GM23338 (cell line): ENCODE results near the gene TAC3. TPM values are rescaled to one million over a fixed set of nuclear protein-coding genes. Genes with fewer than 3 reads are reported as not detected.

ENCODE experiments used
- ATAC-seq: fragments of 200-7000 bp; cut with Tn5 transposase; 3 replicates; pipeline ENCODE4 v1.9.1; 2020
- DNase-seq: peaks from one replicate; pipeline ENCODE4 v3.0.0-alpha.2; 2015; ENCODE audit warnings: low spot score
- H2AFZ ChIP-seq: fragments of 200-600 bp; sonication (generic); 2 replicates; pipeline ENCODE4 v1.8.0; 2016; ENCODE audit warnings: antibody characterized with exemption, mild to moderate bottlenecking, moderate library complexity
- H3F3A ChIP-seq: fragments of 200-600 bp; sonication (generic); replicated peaks from 2 replicates; pipeline ENCODE4 v1.8.0; 2017; ENCODE audit warnings: antibody characterized with exemption, mixed run types, low read depth
- H3K27ac ChIP-seq: fragments of 200-600 bp; sonication (generic); 2 replicates; pipeline ENCODE4 v1.6.1; 2016; ENCODE audit warnings: low read depth
- H3K27me3 ChIP-seq: fragments of 200-600 bp; sonication (generic); 2 replicates; pipeline ENCODE4 v1.8.0; 2016; ENCODE audit warnings: mild to moderate bottlenecking, mixed run types, moderate library complexity; ENCODE audit not compliant: insufficient read depth
- H3K36me3 ChIP-seq: fragments of 200-600 bp; sonication (generic); 2 replicates; pipeline ENCODE4 v1.8.0; 2016; ENCODE audit warnings: mild to moderate bottlenecking; ENCODE audit not compliant: insufficient read depth
- H3K4me1 ChIP-seq: fragments of 200-600 bp; sonication (generic); 2 replicates; pipeline ENCODE4 v1.8.0; 2016; ENCODE audit warnings: mild to moderate bottlenecking, moderate library complexity; ENCODE audit not compliant: insufficient read depth
- H3K4me2 ChIP-seq: fragments of 200-600 bp; sonication (generic); 2 replicates; pipeline ENCODE4 v1.7.1; 2017; ENCODE audit warnings: mixed run types
- H3K4me3 ChIP-seq: fragments of 200-600 bp; sonication (generic); 2 replicates; pipeline ENCODE4 v1.6.1; 2016; ENCODE audit warnings: mixed run types
- H3K79me2 ChIP-seq: fragments of 200-600 bp; sonication (generic); replicated peaks from 2 replicates; pipeline ENCODE4 v1.8.0; 2017; ENCODE audit warnings: mild to moderate bottlenecking; ENCODE audit not compliant: insufficient read depth
- H3K9me2 ChIP-seq: fragments of 200-600 bp; sonication (generic); 2 replicates; pipeline ENCODE4 v1.8.0; 2017; ENCODE audit not compliant: insufficient read depth
- H4K20me1 ChIP-seq: fragments of 200-600 bp; sonication (generic); replicated peaks from 2 replicates; pipeline ENCODE4 v1.8.0; 2017; ENCODE audit warnings: mild to moderate bottlenecking; ENCODE audit not compliant: insufficient read depth
- H3K27ac Mint-ChIP-seq: 2 replicates; pipeline ENCODE4 v1.8.0; 2020; ENCODE audit warnings: inconsistent platforms, mild to moderate bottlenecking, moderate library complexity, mixed read lengths
- H3K27me3 Mint-ChIP-seq: 3 replicates; pipeline ENCODE4 v1.8.0; 2022; ENCODE audit warnings: low read depth, mild to moderate bottlenecking, moderate library complexity, mixed read lengths, inconsistent platforms; ENCODE audit not compliant: insufficient read depth, poor library complexity
- H3K36me3 Mint-ChIP-seq: 3 replicates; pipeline ENCODE4 v1.8.0; 2021; ENCODE audit warnings: low read depth, mild to moderate bottlenecking, inconsistent platforms, moderate library complexity, mixed read lengths
- H3K4me1 Mint-ChIP-seq: 3 replicates; pipeline ENCODE4 v1.8.0; 2020; ENCODE audit warnings: mild to moderate bottlenecking, inconsistent platforms, mixed read lengths
- H3K4me3 Mint-ChIP-seq: 3 replicates; pipeline ENCODE4 v1.8.0; 2021; ENCODE audit warnings: moderate library complexity, mild to moderate bottlenecking, inconsistent platforms, mixed read lengths
- H3K9me3 Mint-ChIP-seq: 3 replicates; pipeline ENCODE4 v1.8.0; 2020; ENCODE audit warnings: moderate library complexity, mild to moderate bottlenecking, inconsistent platforms, mixed read lengths
- CREB1 ChIP-seq: fragments of 250-450 bp; sonication (Bioruptor Pico); IDR thresholded peaks from 2 replicates; pipeline ENCODE4 v1.5.0; 2020; ENCODE audit warnings: low read depth, mild to moderate bottlenecking, moderate library complexity
- EZH2phosphoT487 ChIP-seq: fragments of 200-600 bp; sonication (generic); IDR thresholded peaks from one replicate; pipeline ENCODE4 v1.8.1; 2018; ENCODE audit warnings: antibody characterized with exemption; ENCODE audit not compliant: unreplicated experiment
- NANOG ChIP-seq: IDR thresholded peaks from 2 replicates; pipeline ENCODE4 v1.6.1; 2016; ENCODE audit warnings: antibody characterized with exemption, borderline replicate concordance
- POLR2AphosphoS5 ChIP-seq: IDR thresholded peaks from 2 replicates; pipeline ENCODE4 v1.6.1; 2016; ENCODE audit warnings: antibody characterized with exemption, low read depth
- ZNF114 ChIP-seq: fragments of 250-450 bp; sonication (Bioruptor Pico); IDR thresholded peaks from 2 replicates; pipeline ENCODE4 v1.5.0; 2020; ENCODE audit warnings: mild to moderate bottlenecking, moderate library complexity
- polyA plus RNA-seq: library from polyadenylated mRNA; unstranded; fragments of >200 nt; fragmentation: Nextera tagmentation; extraction: Ambion mirVana; gene quantifications from 2 replicates; pipeline ENCODE4 v1.2.1, GENCODE V29; 2016
- total RNA-seq: library from RNA; depleted of rRNA; stranded (reverse); fragments of >200 nt; shearing (Covaris generic); gene quantifications from 2 replicates; pipeline ENCODE4 v1.2.3, GENCODE V29; 2014
- TF ChIP-seq, protein P1 (sequence below): IDR thresholded peaks from one replicate; pipeline ENCODE4 v1.6.1; 2018; ENCODE audit warnings: antibody characterized with exemption; ENCODE audit not compliant: unreplicated experiment
- TF ChIP-seq, protein P2 (sequence below): IDR thresholded peaks from 2 replicates; pipeline ENCODE4 v1.6.1; 2016; ENCODE audit warnings: antibody characterized with exemption
- TF ChIP-seq, protein P3 (sequence below), 2 experiments: fragments of 200-600 bp in 1 of 2; sonication (generic) in 1 of 2; conservative IDR thresholded peaks; 2 replicates each; pipeline versions ENCODE4 v1.5.1 to v1.6.1; 2016 to 2017; ENCODE audit warnings: antibody characterized with exemption in 2 of 2, low read depth in 2 of 2, mild to moderate bottlenecking in 2 of 2, moderate library complexity in 1 of 2

Gene TAC3
- total and polyA plus RNA-seq, 2 experiments from 2014 or later, result 11.9 to 35.1 TPM

DNA sequence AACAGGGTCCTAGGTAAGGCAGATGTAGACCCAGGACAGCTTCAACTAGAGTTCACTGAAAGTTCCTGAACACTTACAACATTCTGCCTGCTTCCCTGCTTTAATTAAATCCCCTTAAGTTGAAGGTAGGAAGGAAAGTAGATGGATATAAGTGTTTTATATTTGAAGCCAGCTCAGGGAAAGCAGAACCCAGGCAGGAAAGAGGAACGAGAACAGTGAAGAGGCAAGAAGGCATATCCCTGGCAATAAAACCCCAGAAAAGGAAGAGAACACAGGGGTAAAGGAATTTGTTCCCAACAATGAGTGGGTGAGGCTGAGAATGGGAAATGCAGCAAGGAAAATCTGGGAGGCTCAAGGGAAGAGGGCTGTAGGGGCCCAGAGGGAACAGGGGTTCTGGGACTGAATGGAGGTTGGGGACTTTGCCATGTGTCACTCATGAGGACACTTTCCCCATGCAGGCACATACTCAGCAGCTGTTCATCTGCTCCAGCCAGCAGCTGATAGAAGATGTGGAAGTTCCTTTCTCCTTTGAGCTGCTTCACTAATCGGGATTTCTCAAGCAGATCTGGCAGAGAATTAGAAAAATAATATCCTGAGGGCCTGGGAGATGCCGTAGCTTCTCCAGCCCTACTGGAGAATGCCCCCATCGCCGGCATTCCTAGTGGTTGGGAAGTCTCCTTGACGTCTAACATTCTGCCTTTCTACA lies 29.9 kb upstream of the TAC3 start:
- ATAC-seq (no peak), DNase-seq (no peak)
- Mint-ChIP-seq H3K36me3 (no peaks in the 10 kb centered on the region), H3K4me1 (peaks cover 2% of the 10 kb centered on the region; the same call in 1 of the 3 replicates), H3K9me3 (no peaks in the 10 kb centered on the region), H3K27ac (no peak overlapping the region), H3K4me3 (no peak overlapping the region), H3K27me3 (peaks cover 5% of the 10 kb centered on the region)
- no peaks in the 10 kb centered on the region for H3F3A ChIP-seq
- TF ChIP-seq, protein P1, sequence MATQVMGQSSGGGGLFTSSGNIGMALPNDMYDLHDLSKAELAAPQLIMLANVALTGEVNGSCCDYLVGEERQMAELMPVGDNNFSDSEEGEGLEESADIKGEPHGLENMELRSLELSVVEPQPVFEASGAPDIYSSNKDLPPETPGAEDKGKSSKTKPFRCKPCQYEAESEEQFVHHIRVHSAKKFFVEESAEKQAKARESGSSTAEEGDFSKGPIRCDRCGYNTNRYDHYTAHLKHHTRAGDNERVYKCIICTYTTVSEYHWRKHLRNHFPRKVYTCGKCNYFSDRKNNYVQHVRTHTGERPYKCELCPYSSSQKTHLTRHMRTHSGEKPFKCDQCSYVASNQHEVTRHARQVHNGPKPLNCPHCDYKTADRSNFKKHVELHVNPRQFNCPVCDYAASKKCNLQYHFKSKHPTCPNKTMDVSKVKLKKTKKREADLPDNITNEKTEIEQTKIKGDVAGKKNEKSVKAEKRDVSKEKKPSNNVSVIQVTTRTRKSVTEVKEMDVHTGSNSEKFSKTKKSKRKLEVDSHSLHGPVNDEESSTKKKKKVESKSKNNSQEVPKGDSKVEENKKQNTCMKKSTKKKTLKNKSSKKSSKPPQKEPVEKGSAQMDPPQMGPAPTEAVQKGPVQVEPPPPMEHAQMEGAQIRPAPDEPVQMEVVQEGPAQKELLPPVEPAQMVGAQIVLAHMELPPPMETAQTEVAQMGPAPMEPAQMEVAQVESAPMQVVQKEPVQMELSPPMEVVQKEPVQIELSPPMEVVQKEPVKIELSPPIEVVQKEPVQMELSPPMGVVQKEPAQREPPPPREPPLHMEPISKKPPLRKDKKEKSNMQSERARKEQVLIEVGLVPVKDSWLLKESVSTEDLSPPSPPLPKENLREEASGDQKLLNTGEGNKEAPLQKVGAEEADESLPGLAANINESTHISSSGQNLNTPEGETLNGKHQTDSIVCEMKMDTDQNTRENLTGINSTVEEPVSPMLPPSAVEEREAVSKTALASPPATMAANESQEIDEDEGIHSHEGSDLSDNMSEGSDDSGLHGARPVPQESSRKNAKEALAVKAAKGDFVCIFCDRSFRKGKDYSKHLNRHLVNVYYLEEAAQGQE, result no peak
- TF ChIP-seq ZNF114 (CRISPR knock-in tag), result no peak
- no peak for TF ChIP-seq POLR2AphosphoS5
- TF ChIP-seq, protein P2, sequence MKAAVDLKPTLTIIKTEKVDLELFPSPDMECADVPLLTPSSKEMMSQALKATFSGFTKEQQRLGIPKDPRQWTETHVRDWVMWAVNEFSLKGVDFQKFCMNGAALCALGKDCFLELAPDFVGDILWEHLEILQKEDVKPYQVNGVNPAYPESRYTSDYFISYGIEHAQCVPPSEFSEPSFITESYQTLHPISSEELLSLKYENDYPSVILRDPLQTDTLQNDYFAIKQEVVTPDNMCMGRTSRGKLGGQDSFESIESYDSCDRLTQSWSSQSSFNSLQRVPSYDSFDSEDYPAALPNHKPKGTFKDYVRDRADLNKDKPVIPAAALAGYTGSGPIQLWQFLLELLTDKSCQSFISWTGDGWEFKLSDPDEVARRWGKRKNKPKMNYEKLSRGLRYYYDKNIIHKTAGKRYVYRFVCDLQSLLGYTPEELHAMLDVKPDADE, result no peak
- TF ChIP-seq EZH2phosphoT487, result no peak
- no peak overlapping the region for H3K4me2 ChIP-seq
- H3K36me3 ChIP-seq, result no peaks in the 10 kb centered on the region
- no peaks in the 10 kb centered on the region for H3K4me1 ChIP-seq
- H3K79me2 ChIP-seq, result no peaks in the 10 kb centered on the region
- H4K20me1 ChIP-seq, result no peaks in the 10 kb centered on the region
- no peaks in the 10 kb centered on the region for H3K27me3 ChIP-seq
- no peaks in the 10 kb centered on the region; the same call in 1 of the 2 replicates for H3K9me2 ChIP-seq
- H3K27ac ChIP-seq, result no peak overlapping the region
- H3K4me3 ChIP-seq, result no peak overlapping the region
- H2AFZ ChIP-seq, result no peak overlapping the region

DNA sequence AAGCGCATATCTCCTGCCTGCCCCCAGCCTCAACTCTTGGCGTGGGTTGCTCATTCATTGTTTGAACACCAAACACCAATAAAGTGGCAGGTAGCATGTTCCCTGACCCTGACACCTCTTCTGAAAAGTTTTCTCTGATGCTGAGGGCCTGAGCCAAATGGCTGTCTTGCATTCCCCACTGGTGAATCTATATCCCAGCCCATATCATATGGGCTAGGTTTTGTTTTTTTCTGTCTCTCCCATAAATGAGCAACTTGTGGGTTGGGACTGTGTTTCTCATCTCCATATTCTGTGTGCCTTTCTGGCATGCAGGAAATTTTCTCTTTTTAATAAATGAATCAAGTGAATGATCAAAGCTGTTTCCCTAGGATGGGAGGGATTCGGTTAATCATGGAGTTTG lies 28.6 kb upstream of the TAC3 start:
- Histone ChIP-seq H4K20me1 (no peaks in the 10 kb centered on the region), H3K4me2 (no peak overlapping the region), H3K4me3 (no peak overlapping the region), H3K9me2 (no peaks in the 10 kb centered on the region; the same call in 1 of the 2 replicates), H3K79me2 (no peaks in the 10 kb centered on the region), H3K4me1 (no peaks in the 10 kb centered on the region), H2AFZ (no peak overlapping the region), H3K36me3 (no peaks in the 10 kb centered on the region), H3F3A (no peaks in the 10 kb centered on the region), H3K27me3 (no peaks in the 10 kb centered on the region), H3K27ac (no peak overlapping the region)
- Mint-ChIP-seq H3K4me3 (no peak overlapping the region), H3K36me3 (no peaks in the 10 kb centered on the region), H3K27me3 (peaks cover 5% of the 10 kb centered on the region), H3K9me3 (no peaks in the 10 kb centered on the region), H3K27ac (no peak overlapping the region), H3K4me1 (peaks cover 2% of the 10 kb centered on the region; the same call in 1 of the 3 replicates)
- TF ChIP-seq, protein P3, sequence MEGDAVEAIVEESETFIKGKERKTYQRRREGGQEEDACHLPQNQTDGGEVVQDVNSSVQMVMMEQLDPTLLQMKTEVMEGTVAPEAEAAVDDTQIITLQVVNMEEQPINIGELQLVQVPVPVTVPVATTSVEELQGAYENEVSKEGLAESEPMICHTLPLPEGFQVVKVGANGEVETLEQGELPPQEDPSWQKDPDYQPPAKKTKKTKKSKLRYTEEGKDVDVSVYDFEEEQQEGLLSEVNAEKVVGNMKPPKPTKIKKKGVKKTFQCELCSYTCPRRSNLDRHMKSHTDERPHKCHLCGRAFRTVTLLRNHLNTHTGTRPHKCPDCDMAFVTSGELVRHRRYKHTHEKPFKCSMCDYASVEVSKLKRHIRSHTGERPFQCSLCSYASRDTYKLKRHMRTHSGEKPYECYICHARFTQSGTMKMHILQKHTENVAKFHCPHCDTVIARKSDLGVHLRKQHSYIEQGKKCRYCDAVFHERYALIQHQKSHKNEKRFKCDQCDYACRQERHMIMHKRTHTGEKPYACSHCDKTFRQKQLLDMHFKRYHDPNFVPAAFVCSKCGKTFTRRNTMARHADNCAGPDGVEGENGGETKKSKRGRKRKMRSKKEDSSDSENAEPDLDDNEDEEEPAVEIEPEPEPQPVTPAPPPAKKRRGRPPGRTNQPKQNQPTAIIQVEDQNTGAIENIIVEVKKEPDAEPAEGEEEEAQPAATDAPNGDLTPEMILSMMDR (conservative IDR thresholded peaks at IDR 0.05; ENCODE audit: low read depth in 2 of 2), result no peak
- TF ChIP-seq, protein P2, result no peak
- TF ChIP-seq POLR2AphosphoS5, result no peak
- TF ChIP-seq CREB1, result no peak
- TF ChIP-seq ZNF114 (CRISPR knock-in tag), result no peak
- TF ChIP-seq, protein P1, result no peak
- TF ChIP-seq EZH2phosphoT487, result no peak
- TF ChIP-seq NANOG, result no peak
- DNase-seq (no peak), ATAC-seq (no peak)
